TTC549 (cell line): ENCODE measurements around the gene PJA1.

Experiments used
- FAIRE-seq: peaks from 2 replicates; lab custom pipeline; 2012; peaks lifted over from hg19 to GRCh38; lab: Jason Lieb, UNC

PJA1 gene

GRCh38 chrX:69140837-69141236 lies 24.4 kb downstream of the PJA1 start:
- no peak for FAIRE-seq

GRCh38 chrX:69139516-69139915 lies 25.7 kb downstream of the PJA1 start:
- no peak for FAIRE-seq

GRCh38 chrX:69138512-69138911 lies 26.7 kb downstream of the PJA1 start:
- FAIRE-seq: no peak

- no peak for FAIRE-seq
Observed at GRCh38 chrX:69138118-69138390, 27.2 kb downstream of the PJA1 start.

GRCh38 chrX:69137371-69138117 lies 27.7 kb downstream of the PJA1 start:
- no peak for FAIRE-seq

- FAIRE-seq: no peak
Observed at GRCh38 chrX:69136546-69137331, 28.5 kb downstream of the PJA1 start.

- peak; percentile 56 for FAIRE-seq
Observed at GRCh38 chrX:69133921-69134542, 31.2 kb downstream of the PJA1 start.

- no peak for FAIRE-seq
Observed at GRCh38 chrX:69131886-69132285, 33.4 kb downstream of the PJA1 start.

- FAIRE-seq: no peak
Observed at GRCh38 chrX:69130439-69130838, 34.8 kb downstream of the PJA1 start.

GRCh38 chrX:69128588-69128987 lies 36.7 kb downstream of the PJA1 start:
- no peak for FAIRE-seq

GRCh38 chrX:69127466-69127865 lies 37.8 kb downstream of the PJA1 start:
- FAIRE-seq: no peak

GRCh38 chrX:69126642-69127041 lies 38.6 kb downstream of the PJA1 start:
- no peak for FAIRE-seq

GRCh38 chrX:69125094-69125493 lies 40.2 kb downstream of the PJA1 start:
- no peak for FAIRE-seq

- no peak for FAIRE-seq
Observed at GRCh38 chrX:69124108-69124507, 41.1 kb downstream of the PJA1 start.

- no peak for FAIRE-seq
Observed at GRCh38 chrX:69123481-69123880, 41.8 kb downstream of the PJA1 start.

- no peak for FAIRE-seq
Observed at GRCh38 chrX:69121321-69122000, 43.8 kb downstream of the PJA1 start.

GRCh38 chrX:69120476-69120875 lies 44.8 kb downstream of the PJA1 start:
- no peak for FAIRE-seq

- no peak for FAIRE-seq
Observed at GRCh38 chrX:69119122-69119521, 46.1 kb downstream of the PJA1 start.

GRCh38 chrX:69117876-69118526 lies 47.3 kb downstream of the PJA1 start:
- FAIRE-seq: no peak

GRCh38 chrX:69116077-69116476 lies 49.2 kb downstream of the PJA1 start:
- FAIRE-seq: no peak

GRCh38 chrX:69113723-69114122 lies 51.5 kb downstream of the PJA1 start:
- no peak for FAIRE-seq
